NT2/D1 (cell line): ENCODE data around the gene ANXA1.

Experiments used
- DNase-seq: peaks from one replicate; pipeline ENCODE4 v3.0.0-alpha.2; 2011; ENCODE audit warnings: low read depth, low spot score
- H3K27me3 ChIP-seq: 2 replicates; pipeline ENCODE4 v1.6.0; 2011; ENCODE audit warnings: mild to moderate bottlenecking; ENCODE audit not compliant: insufficient read length, insufficient read depth
- H3K36me3 ChIP-seq: 2 replicates; pipeline ENCODE4 v1.6.1; 2011; ENCODE audit warnings: mild to moderate bottlenecking, low read length, mixed read lengths; ENCODE audit not compliant: insufficient read depth, insufficient read length
- H3K4me1 ChIP-seq: 2 replicates; pipeline ENCODE4 v1.5.1; 2011; ENCODE audit not compliant: insufficient read depth, insufficient read length
- H3K4me3 ChIP-seq: 2 replicates; pipeline ENCODE4 v1.5.1; 2011; ENCODE audit warnings: low read depth; ENCODE audit not compliant: insufficient read length
- H3K9ac ChIP-seq: 2 replicates; pipeline ENCODE4 v1.6.0; 2011; ENCODE audit warnings: low read depth; ENCODE audit not compliant: insufficient read length
- H3K9me3 ChIP-seq: 2 replicates; pipeline ENCODE4 v1.5.1; 2011; ENCODE audit warnings: mild to moderate bottlenecking, low read length; ENCODE audit not compliant: insufficient read depth
- SUZ12 ChIP-seq: IDR thresholded peaks from 2 replicates; pipeline ENCODE4 v1.6.1; 2011; ENCODE audit not compliant: insufficient read length, insufficient read depth; ENCODE audit errors: extremely low read depth
- YY1 ChIP-seq: IDR thresholded peaks from 2 replicates; pipeline ENCODE4 v1.6.1; 2011; ENCODE audit not compliant: insufficient read length, insufficient read depth
- ZNF274 ChIP-seq: IDR thresholded peaks from 2 replicates; pipeline ENCODE4 v1.6.1; 2011; ENCODE audit warnings: mild to moderate bottlenecking, low read depth, low read length

Gene ANXA1

DNA sequence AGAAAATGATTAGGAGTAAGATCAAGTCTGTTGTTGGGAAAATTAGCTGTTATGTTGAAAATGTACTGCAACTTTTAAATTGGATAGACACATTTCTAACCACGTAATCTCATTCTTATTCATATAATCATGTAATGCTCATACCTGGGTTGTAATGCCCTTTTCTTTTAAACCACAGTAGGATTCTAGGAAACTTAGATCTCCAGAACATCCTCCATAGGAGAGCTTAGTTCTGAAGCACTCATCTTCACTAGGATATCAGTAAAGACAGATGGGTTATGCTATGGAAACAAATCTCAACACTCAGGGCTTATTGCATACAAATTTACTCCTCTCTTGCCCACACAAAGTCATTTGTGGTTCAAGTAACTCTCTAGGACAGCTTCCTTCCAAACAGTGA lies 34.8 kb upstream of the ANXA1 start:
- Histone ChIP-seq H3K4me3 (no peak overlapping the region), H3K4me1 (no peaks in the 10 kb centered on the region), H3K9ac (no peak overlapping the region), H3K9me3 (no peaks in the 10 kb centered on the region), H3K36me3 (no peaks in the 10 kb centered on the region), H3K27me3 (no peaks in the 10 kb centered on the region)
- TF ChIP-seq ZNF274: no peak
- no peak for TF ChIP-seq YY1
- no peak for TF ChIP-seq SUZ12
- no peak for DNase-seq

DNA sequence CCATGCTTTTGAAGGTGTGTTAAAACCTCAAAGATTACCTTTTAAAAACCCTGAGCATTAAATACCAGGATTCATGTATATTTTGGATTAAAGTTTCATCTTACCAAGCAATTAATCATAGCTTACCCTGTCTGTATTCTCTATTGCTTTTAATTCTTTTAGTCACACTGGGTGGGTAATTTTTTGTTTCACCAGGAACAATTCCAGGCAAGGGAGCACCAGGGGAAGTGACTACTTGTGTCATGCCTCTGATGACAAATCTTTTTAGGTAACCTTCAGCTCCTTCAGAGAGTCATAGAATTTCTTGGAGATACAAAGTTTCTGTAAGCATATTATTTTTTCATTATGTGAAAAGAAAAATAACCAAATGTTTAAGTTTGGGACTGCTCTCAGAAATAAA lies 33.4 kb upstream of the ANXA1 start:
- DNase-seq: no peak
- Histone ChIP-seq H3K9me3 (no peaks in the 10 kb centered on the region), H3K36me3 (no peaks in the 10 kb centered on the region), H3K4me3 (no peak overlapping the region), H3K4me1 (no peaks in the 10 kb centered on the region), H3K27me3 (no peaks in the 10 kb centered on the region), H3K9ac (no peak overlapping the region)
- TF ChIP-seq SUZ12 (no peak), ZNF274 (no peak), YY1 (no peak)

DNA sequence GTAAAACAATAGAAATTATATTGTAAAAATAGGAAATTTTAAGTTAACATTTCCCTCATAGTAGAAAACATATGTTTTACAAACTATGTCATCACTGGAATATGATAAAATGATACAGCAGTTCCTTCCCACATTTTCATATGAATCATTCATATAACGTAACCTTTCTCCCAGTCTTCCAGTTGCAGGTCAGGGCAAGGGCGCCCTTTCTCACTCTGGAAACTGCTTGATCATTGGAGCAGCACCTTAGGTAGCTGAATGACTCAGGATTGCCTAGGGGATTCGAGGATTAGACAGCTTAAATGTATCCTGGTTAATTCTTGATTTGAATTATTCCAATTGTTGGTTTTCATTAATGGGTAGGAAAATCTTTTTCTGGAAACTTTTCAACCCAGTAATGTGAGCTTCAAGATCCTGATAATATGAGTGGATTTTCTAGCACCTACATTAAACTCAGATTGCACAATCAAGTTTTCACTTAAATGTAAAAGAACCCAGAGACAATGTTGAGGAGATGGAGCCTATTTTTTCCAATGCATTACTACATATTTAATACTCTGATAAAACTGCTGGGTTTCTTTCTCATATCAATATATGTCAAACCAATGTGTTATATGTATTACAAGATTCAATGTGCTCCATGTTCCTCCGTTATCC lies 32.6 kb upstream of the ANXA1 start:
- H3K4me3 ChIP-seq: no peak overlapping the region

DNA sequence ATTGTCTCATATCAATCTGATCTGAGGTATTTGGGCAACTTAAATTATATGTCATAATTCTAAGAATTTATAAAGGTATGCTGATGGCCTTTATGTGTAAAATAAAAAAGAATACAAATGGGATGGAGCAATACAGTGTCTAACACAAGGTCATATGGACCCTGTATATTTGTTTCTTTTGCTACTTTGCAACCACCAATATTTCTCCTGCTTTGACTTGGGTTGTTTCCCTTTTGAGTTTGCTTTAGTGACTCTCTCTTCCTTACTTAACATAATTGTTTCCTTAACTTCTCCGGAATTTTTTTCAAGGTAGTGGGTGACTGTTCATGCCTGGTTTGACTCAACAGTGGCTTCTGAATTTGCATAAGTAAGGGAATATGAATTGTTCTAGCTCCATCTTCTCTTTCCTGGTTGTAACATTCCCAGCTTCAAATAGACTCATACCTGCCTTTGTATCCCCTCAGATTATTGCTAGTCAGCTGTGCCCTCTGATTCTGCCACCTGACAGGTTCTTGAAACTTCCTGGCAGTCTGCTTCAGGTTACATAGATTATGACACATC lies 30.2 kb upstream of the ANXA1 start:
- H3K36me3 ChIP-seq: no peaks in the 10 kb centered on the region
- no peaks in the 10 kb centered on the region for H3K4me1 ChIP-seq
- DNase-seq: no peak
- no peak overlapping the region for H3K9ac ChIP-seq
- no peak overlapping the region for H3K4me3 ChIP-seq
- TF ChIP-seq YY1 (no peak), ZNF274 (no peak), SUZ12 (no peak)
- peaks cover 5% of the 10 kb centered on the region; the same call in 1 of the 2 replicates for H3K9me3 ChIP-seq
- H3K27me3 ChIP-seq: no peaks in the 10 kb centered on the region

More for the DNA sequence above, 32.6 kb upstream of the ANXA1 start:
- DNase-seq: no peak
- no peak overlapping the region for H3K9ac ChIP-seq
- H3K4me1 ChIP-seq: no peaks in the 10 kb centered on the region
- no peaks in the 10 kb centered on the region for H3K27me3 ChIP-seq
- H3K36me3 ChIP-seq: no peaks in the 10 kb centered on the region
- H3K9me3 ChIP-seq: peaks cover 2% of the 10 kb centered on the region; the same call in 1 of the 2 replicates
- TF ChIP-seq ZNF274 (no peak), YY1 (no peak), SUZ12 (no peak)

DNA sequence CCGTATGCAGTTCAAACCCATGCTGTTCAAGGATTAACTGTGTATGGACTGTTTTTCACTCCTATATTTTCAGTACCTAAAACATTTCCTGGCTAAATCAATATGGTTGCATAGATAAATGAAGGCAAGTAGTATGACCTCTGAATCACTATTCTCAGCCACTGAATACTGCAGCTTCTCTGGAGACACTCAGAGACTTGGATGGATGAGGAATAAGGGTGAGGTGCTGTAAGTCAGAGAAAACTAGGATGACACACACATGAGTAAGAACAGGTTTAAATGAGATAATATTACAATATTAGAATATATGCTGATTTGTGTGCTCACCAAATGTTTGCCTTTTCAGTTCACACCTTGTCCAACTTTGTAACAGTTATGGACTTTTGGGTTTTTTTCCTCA lies 26.0 kb upstream of the ANXA1 start:
- Histone ChIP-seq H3K27me3 (no peaks in the 10 kb centered on the region), H3K36me3 (no peaks in the 10 kb centered on the region), H3K4me1 (no peaks in the 10 kb centered on the region), H3K9ac (no peak overlapping the region), H3K9me3 (peaks cover 5% of the 10 kb centered on the region; the same call in 1 of the 2 replicates), H3K4me3 (no peak overlapping the region)
- no peak for DNase-seq
- TF ChIP-seq SUZ12 (no peak), YY1 (no peak), ZNF274 (no peak)

DNA sequence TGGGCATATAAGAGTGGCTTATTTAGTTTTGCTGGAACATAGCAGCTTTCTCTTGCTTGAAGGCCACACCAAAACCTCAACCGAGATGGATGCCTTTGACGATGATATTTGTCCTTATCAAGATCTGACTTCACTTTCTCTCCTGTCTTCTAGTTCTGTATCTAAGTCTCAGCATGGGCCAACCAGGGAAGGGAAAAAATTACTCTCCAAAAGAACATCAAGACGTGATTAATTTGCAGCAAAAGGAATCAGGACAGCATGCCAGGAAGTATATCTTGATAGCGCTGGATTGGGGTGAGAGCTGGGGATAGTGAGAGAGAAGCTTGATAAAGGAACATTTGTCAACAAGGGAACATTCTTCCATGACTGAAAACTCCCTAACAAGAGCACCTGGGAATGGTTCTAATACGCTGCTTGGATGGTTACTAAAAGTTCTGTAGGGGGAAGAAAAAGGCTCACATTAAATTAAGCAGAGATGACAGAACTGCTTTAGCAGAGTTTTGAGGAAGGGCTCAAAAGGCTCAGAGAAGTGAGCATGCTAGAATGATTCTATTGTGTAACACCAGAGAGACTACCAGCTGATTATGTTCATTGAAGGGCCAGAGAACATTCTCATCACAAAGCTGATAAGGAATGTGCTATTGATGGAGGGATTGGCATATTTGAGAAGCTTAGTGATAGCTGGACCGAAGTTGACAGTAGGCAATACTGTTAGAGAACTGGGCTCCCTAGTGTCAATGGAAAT lies 21.6 kb upstream of the ANXA1 start:
- DNase-seq: no peak

DNA sequence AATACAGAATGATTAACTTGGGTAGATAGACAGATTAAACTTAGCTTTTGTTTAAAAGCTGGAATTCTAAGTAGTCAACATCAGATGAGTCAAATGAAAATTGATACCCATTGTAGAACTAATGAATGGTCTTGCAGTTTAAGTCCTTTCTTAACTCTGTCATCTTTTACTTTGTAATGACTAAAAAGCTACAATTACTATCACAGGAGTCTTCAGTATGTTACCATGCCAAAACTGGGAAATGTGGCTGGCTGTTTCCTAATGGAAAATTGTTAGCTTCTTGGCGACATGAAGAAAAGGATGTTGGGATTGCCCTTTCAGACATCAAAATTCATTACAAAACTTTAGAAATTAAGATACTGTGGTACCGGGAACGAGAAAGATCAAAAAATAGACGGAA lies 20.2 kb upstream of the ANXA1 start:
- no peak for TF ChIP-seq YY1
- TF ChIP-seq SUZ12: no peak
- TF ChIP-seq ZNF274: no peak
- H3K9ac ChIP-seq: no peak overlapping the region
- no peaks in the 10 kb centered on the region for H3K4me1 ChIP-seq
- DNase-seq: no peak
- H3K36me3 ChIP-seq: no peaks in the 10 kb centered on the region
- H3K4me3 ChIP-seq: no peak overlapping the region
- H3K27me3 ChIP-seq: no peaks in the 10 kb centered on the region
- no peaks in the 10 kb centered on the region for H3K9me3 ChIP-seq

More for the DNA sequence above, 21.6 kb upstream of the ANXA1 start:
- no peaks in the 10 kb centered on the region for H3K27me3 ChIP-seq
- no peaks in the 10 kb centered on the region for H3K4me1 ChIP-seq
- H3K9me3 ChIP-seq: no peaks in the 10 kb centered on the region
- H3K9ac ChIP-seq: no peak overlapping the region
- no peak overlapping the region for H3K4me3 ChIP-seq
- no peak for TF ChIP-seq SUZ12
- no peaks in the 10 kb centered on the region for H3K36me3 ChIP-seq
